Sigmoid colon (tissue), 7 donors: ENCODE measurements around the gene ARHGAP10. TPM values are rescaled to one million over a fixed set of nuclear protein-coding genes. Genes with fewer than 3 reads are reported as not detected.

ENCODE experiments used
- DNase-seq: peaks from one replicate; pipeline ENCODE4 v3.0.0-alpha.2; 2019
- H3K27ac ChIP-seq, 4 donors: fragments of 200-600 bp; sonication (generic); one replicate each; pipeline ENCODE4 v1.5.1; 2016 to 2019; ENCODE audit warnings: mild to moderate bottlenecking in 1 of 4
- H3K27me3 ChIP-seq, 3 donors: fragments of 200-600 bp; sonication (generic); one replicate each; pipeline ENCODE4 v1.5.1; 2019; ENCODE audit warnings: mild to moderate bottlenecking in 1 of 3
- H3K36me3 ChIP-seq, 4 donors: fragments of 200-600 bp; sonication (generic); one replicate each; pipeline ENCODE4 v1.5.1; 2016 to 2019
- H3K4me1 ChIP-seq, 4 donors: fragments of 200-600 bp; sonication (generic); one replicate each; pipeline ENCODE4 v1.5.1; 2017 to 2019
- H3K4me3 ChIP-seq, 4 donors: fragments of 200-600 bp; sonication (generic); one replicate each; pipeline ENCODE4 v1.5.1; 2017 to 2019; ENCODE audit warnings: mild to moderate bottlenecking in 2 of 4, moderate library complexity in 1 of 4
- H3K9me3 ChIP-seq, 4 donors: fragments of 200-600 bp in 3 of 4; sonication (generic) in 3 of 4; one replicate each; pipeline versions ENCODE4 v1.5.1 to v1.6.1; 2013 to 2019
- CTCF ChIP-seq, 4 experiments: fragments of 450-650 bp in 3 of 4; fragments of 200-600 bp in 1 of 4; IDR thresholded peaks; one replicate each; pipeline ENCODE4 v1.5.1; 2016 to 2019; ENCODE audit warnings: antibody characterized with exemption in 4 of 4, mild to moderate bottlenecking in 3 of 4, moderate library complexity in 2 of 4
- EP300 ChIP-seq, 4 donors: sonication (generic); formaldehyde crosslinking; IDR thresholded peaks; one replicate each; pipeline ENCODE4 v1.6.1; 2017; ENCODE audit warnings: antibody characterized with exemption in 4 of 4
- POLR2A ChIP-seq, 2 donors: fragments of 450-650 bp; IDR thresholded peaks; one replicate each; pipeline ENCODE4 v1.6.1; 2016; ENCODE audit warnings: antibody characterized with exemption in 2 of 2, mild to moderate bottlenecking in 2 of 2, moderate library complexity in 2 of 2
- POLR2AphosphoS5 ChIP-seq, 4 donors: sonication (generic); formaldehyde crosslinking; IDR thresholded peaks; one replicate each; pipeline ENCODE4 v1.6.1; 2017; ENCODE audit warnings: antibody characterized with exemption in 4 of 4
- WGBS, 2 donors: extraction: QIAGEN DNeasy Blood & Tissue Kit; methylation state at CpG; one replicate each; pipeline ENCODE4 v1.1.7; 2013; 5-methylcytosine and 5-hydroxymethylcytosine counted together
- intact Hi-C: fragments of 100-400 bp; cut with DNase I; formaldehyde crosslinking; loops from one replicate; pipeline ENCODE4 v1.15.1; 2023
- polyA plus RNA-seq, 3 donors: library from polyadenylated mRNA; stranded (reverse); fragments of 200-250 nt; gene quantifications; one replicate each; pipeline ENCODE4 v1.2.3, GENCODE V29; 2013
- total RNA-seq, 4 donors: library from RNA; depleted of rRNA; stranded (reverse); fragments of >200 nt; gene quantifications; one replicate each; pipeline ENCODE4 v1.1.0, GENCODE V29; 2016
- donor health status: healthy with polysubstance abuse.
- donor health status: Bipolar disorder and iron deficiency.
- donor health status: healthy.

ARHGAP10 gene
- total and polyA plus RNA-seq, 7 donors = 3.0 to 158 (median 123) TPM

- DNase-seq = no peak
- Histone ChIP-seq H3K4me3 (no peak overlapping the region), H3K9me3 (no peaks in the 10 kb centered on the region), H3K4me1 (peaks cover 0 to 47% (median 28%) of the 10 kb centered on the region in 4 donors), H3K27me3 (no peaks in the 10 kb centered on the region), H3K27ac (no peak overlapping the region), H3K36me3 (no peaks in the 10 kb centered on the region)
- TF ChIP-seq CTCF (IDR thresholded peaks at IDR 0.05) = no peak
- TF ChIP-seq EP300 (IDR thresholded peaks at IDR 0.05) = no peak
- TF ChIP-seq POLR2AphosphoS5 (IDR thresholded peaks at IDR 0.05) = no peak
- TF ChIP-seq POLR2A (IDR thresholded peaks at IDR 0.05) = no peak
- WGBS, 2 donors = 96 to 98% methylated on average over 2 of the region's 2 CpGs
- intact Hi-C loops = no loop called here
Observed at GRCh38 chr4:147984778-147985138, 252.9 kb downstream of the ARHGAP10 start.

GRCh38 chr4:147985376-147985775 is 253.5 kb downstream of the ARHGAP10 start:
- no peak for DNase-seq
- intact Hi-C loops = no loop called here
- Histone ChIP-seq H3K36me3 (no peaks in the 10 kb centered on the region), H3K27ac (no peak overlapping the region), H3K27me3 (no peaks in the 10 kb centered on the region), H3K4me1 (peaks cover 0 to 47% (median 27%) of the 10 kb centered on the region in 4 donors), H3K9me3 (no peaks in the 10 kb centered on the region), H3K4me3 (no peak overlapping the region)
- no peak for TF ChIP-seq POLR2AphosphoS5 (IDR thresholded peaks at IDR 0.05)
- TF ChIP-seq EP300 (IDR thresholded peaks at IDR 0.05) = no peak
- no peak for TF ChIP-seq CTCF (IDR thresholded peaks at IDR 0.05)
- TF ChIP-seq POLR2A (IDR thresholded peaks at IDR 0.05) = no peak
- 94 to 98% methylated on average over 3 of the region's 3 CpGs for WGBS, 2 donors

GRCh38 chr4:147987252-147987651 is 255.4 kb downstream of the ARHGAP10 start:
- intact Hi-C loops = no loop called here
- Histone ChIP-seq H3K4me1 (peaks cover 0 to 52% (median 42%) of the 10 kb centered on the region in 4 donors), H3K36me3 (no peaks in the 10 kb centered on the region), H3K27me3 (no peaks in the 10 kb centered on the region), H3K4me3 (no peak overlapping the region), H3K9me3 (no peaks in the 10 kb centered on the region), H3K27ac (peak overlapping the region in 1 of 4 donors; percentile 18)
- no peak for TF ChIP-seq POLR2A (IDR thresholded peaks at IDR 0.05)
- TF ChIP-seq CTCF (IDR thresholded peaks at IDR 0.05) = no peak
- TF ChIP-seq POLR2AphosphoS5 (IDR thresholded peaks at IDR 0.05) = no peak
- TF ChIP-seq EP300 (IDR thresholded peaks at IDR 0.05) = no peak
- DNase-seq = no peak
- 72 to 82% methylated on average over 4 of the region's 4 CpGs for WGBS, 2 donors

- TF ChIP-seq CTCF (IDR thresholded peaks at IDR 0.05) = no peak
- TF ChIP-seq POLR2A (IDR thresholded peaks at IDR 0.05) = no peak
- TF ChIP-seq EP300 (IDR thresholded peaks at IDR 0.05) = peak in 2 of 4 donors; percentile 44 to 54
- peak; percentile 39 to 73 (median 64) for TF ChIP-seq POLR2AphosphoS5 (IDR thresholded peaks at IDR 0.05)
- peaks cover 0 to 73% (median 46%) of the 10 kb centered on the region in 4 donors for H3K4me1 ChIP-seq
- no peaks in the 10 kb centered on the region for H3K27me3 ChIP-seq
- H3K4me3 ChIP-seq = no peak overlapping the region
- peak; percentile 69 for DNase-seq
- intact Hi-C loops = no loop called here
- H3K36me3 ChIP-seq = no peaks in the 10 kb centered on the region
- WGBS, 2 donors = 83 to 85% methylated on average over 11 of the region's 11 CpGs
- H3K9me3 ChIP-seq = no peaks in the 10 kb centered on the region
- H3K27ac ChIP-seq = peak overlapping the region; percentile 41 to 80 (median 63)
Observed at GRCh38 chr4:147991543-147992283, 259.8 kb downstream of the ARHGAP10 start.
